ENCODE results near the gene A3GALT2.

A3GALT2 gene

DNA sequence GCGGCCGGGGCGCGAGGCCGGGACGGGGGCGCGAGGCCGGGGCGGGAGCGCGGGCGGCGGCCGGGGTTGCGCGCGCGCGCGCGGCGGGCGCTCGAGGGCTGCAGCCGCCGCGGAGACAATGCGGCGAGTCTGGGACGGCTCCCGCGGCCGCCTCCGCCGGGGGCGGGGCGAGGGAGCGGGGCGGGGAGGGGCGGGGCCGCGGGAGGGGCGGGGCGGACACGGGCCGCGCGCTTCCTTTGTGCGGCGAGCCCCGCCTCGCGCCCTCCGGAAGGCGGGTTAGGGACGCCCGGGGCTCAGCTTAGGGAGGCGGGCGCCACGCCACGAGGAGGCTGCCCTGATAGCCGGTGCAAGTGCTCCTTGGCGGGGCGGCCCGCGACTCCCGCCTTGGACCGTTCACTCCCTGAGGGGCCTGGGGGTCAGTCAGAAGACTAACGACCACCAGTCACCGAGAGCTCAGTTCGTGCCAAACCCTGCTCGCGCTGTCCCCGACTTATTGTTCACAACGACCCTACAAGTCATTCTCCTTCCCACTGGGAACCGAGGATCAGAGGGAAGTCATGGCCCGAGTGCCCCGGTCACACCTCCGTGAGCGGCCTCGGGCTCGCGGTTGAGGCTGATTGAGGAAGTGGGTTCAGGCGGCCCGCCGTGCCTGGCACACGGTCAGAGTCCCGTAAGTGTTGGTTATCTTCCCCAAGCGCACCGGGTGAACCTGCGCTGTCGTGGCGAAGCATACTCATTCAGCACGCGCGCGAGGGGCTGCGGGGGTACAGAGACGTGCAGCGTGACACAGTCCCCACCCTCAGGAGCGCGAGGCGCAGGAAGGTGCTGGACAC is 29.1 kb upstream of the A3GALT2 start:
- DNase-seq, result peak; percentile 80 to 88

DNA sequence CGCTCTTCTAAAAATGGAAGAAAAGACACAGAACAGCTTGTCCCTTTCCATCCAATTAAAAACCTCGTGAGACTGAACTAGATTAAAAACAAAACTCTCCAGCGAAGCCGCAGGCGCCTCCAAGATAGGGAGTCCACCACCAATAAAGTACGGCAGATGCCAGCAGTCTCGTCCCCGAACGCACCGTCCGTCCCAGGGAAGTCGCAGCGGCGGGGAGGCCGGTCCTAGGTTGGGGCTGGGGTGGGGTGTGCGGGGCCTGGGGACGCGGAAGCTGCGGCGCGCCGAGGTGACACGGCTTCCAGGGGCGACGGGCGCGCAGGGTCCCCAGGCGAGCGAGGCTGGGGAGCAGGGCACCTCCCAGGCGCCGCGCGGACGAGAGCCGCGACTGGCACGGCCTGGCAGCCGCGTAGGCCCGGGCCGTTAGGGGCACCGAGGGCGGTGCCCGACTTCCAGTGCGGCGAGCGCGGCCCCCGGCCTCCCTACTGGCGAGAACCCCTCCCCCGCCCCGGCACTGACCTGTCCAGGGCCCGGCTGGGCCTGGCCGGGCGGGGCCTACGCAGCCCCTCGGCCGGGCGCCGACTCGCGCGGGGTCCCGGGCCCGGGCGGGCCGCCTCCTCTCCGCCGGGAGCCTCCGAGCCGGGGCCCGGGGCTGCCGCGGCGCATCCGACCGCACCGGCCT is 28.3 kb upstream of the A3GALT2 start:
- peak; percentile 27 to 55 for DNase-seq

- DNase-seq, result peak in 1 of 2 donors; percentile 22
Measured at GRCh38 chr1:33348676-33349080, 27.8 kb upstream of the A3GALT2 start.

GRCh38 chr1:33348194-33348593 is 27.3 kb upstream of the A3GALT2 start:
- no peak for DNase-seq

GRCh38 chr1:33347650-33347992 is 26.7 kb upstream of the A3GALT2 start:
- no peak for DNase-seq

GRCh38 chr1:33346927-33347649 is 26.2 kb upstream of the A3GALT2 start:
- DNase-seq, result no peak

- no peak for DNase-seq
Measured at GRCh38 chr1:33346533-33346926, 25.6 kb upstream of the A3GALT2 start.

DNA sequence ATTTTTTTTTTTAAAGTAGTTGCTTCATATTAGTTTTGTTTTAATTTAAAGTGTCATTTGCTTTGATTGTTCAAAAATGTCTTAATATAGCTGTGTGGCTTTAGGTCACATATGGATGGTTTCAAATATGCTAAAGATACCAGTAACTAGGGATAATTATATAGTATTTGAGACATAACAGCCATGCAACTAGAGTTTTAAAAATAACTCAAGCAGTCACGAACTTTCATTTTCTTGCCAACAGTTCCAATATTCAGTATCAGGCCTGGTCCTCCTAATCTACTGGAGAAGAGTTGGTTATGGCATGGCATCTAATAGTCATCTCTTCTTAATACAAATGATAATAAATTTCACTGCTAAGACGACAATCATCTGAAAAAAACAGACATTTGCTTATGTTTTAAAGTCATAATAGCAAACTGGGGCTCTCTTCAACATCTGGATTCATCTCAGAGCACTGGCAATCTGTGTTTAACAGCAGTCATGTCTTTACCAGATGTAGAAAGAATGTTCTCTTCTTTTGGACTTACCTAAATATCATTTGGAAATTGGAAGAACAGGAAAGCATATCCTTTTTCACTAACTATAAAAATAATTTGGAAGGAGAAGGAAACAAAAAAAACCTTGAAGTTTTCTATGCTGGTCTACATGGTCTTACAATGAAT is 24.1 kb upstream of the A3GALT2 start:
- DNase-seq, result no peak

- DNase-seq, result no peak
Measured at GRCh38 chr1:33343539-33343938, 22.6 kb upstream of the A3GALT2 start.

GRCh38 chr1:33342041-33342723 is 21.3 kb upstream of the A3GALT2 start:
- DNase-seq, result no peak

- DNase-seq, result no peak
Measured at GRCh38 chr1:33341190-33341589, 20.3 kb upstream of the A3GALT2 start.

GRCh38 chr1:33339413-33339812 is 18.5 kb upstream of the A3GALT2 start:
- DNase-seq, result no peak

- peak in 1 of 2 donors; percentile 17 for DNase-seq
Measured at GRCh38 chr1:33338440-33339211, 17.7 kb upstream of the A3GALT2 start.

DNA sequence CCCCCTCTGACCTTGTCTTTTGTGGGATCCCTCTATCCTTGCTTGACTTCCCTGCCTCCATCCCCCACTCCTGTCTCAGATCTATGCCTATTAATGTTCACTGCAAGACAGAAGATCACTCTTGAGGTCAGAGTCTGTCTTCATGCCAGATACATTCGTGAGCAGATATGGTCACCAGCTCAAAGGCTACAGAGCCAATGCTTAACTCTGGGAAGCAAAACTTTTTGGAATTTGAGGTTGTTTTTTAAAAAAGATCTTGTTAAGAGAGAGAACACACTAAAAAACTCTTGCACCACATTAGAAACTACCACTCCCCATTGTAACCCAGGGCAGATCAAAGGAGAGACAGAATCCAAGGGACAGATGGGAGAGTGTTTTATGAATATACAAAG is 17.1 kb upstream of the A3GALT2 start:
- DNase-seq, result no peak

GRCh38 chr1:33337441-33337840 is 16.5 kb upstream of the A3GALT2 start:
- DNase-seq, result no peak

DNA sequence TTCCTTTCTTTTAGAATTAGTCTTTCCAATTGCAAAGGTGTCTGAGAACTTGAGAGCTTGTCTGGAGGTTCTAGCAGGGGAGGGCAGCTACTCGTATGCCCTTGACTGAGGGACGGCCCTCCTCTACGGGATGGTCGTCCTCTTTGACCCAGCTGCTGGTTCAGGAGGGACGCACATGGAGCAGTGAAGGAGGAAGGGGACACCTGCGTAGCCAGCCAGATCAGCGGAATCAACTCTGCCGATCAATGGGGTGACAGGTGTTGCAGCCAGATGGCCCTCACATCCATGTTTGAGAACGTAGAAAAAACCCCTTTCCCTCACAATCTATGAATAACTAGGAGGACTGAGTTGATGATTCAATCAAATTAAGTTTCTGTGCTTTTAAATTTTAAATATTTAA is 15.7 kb upstream of the A3GALT2 start:
- no peak for DNase-seq

- no peak for DNase-seq
Measured at GRCh38 chr1:33335020-33335419, 14.1 kb upstream of the A3GALT2 start.

DNA sequence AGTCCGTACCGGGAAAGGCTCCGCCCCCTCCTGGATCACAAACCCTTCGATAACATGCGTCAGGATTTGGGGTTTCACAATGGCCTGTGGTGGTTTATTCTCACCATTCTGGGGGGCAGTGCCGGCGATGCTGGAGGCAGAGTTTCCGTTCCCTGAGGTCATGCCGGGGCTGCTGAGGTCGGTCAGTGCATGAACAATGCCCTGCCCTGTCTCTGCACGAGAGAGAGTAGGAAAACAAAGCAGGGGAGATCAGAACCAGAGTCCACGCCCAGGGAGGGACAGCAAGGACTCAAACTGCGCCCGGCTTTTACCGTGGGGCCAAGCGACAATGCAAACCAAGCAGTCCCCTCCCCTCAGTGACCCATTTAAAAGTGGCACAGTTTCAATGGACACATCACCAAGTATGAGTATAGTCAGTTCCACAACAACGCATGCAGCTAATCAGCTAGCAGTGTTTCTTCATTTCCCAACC is 13.2 kb upstream of the A3GALT2 start:
- no peak for DNase-seq

- DNase-seq, result no peak
Measured at GRCh38 chr1:33332881-33333280, 12.0 kb upstream of the A3GALT2 start.

GRCh38 chr1:33332357-33332789 is 11.5 kb upstream of the A3GALT2 start:
- no peak for DNase-seq

Data from CD4-positive, alpha-beta T cell treated with Interferon alpha-2 for 1 hour (primary cell).